ENCODE data around the gene SRGAP3. TPM values are rescaled to one million over a fixed set of nuclear protein-coding genes. Genes with fewer than 3 reads are reported as not detected.

Gene SRGAP3
- polyA plus RNA-seq, 5 donors = 20.3 to 22.3 (median 20.7) TPM

DNA sequence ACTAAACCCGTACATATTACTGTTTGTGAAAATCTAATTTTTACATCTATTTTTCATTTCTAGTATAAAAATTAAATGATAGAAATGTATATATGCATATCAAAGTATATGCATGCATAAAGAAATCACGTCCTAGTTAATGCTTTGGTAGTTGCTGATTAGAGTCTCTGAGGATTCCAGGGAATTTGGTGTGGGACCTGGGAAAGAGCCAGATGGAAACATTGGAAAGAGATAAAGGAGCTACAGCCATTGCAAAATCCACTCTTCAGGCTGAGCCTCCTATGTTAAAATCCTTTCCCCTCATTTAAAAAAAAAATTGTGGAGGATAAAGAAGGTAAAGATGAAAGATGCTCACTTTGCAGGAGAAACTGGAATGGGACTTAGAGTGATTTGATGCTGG is 134.1 kb downstream of the SRGAP3 start:
- DNase-seq = no peak

DNA sequence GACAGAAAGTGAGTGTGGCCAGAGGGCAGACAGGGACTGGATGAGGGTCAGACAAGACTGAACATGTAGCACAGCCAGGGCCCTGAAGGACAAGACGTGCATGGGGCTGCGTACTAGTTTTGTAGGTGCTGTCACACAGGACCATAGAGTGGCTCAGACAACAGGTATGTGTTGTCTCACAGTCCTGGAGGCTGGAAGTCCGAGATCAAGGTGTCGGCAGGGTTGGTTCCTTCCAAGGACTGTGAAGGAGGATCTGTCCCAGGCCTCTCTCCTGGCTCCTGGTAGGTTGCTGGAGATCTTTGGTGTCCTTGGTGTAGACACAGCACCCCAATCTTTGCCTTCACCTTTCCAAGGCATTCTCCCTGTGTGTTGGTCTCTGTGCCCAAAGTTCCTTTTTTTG is 136.4 kb downstream of the SRGAP3 start:
- no peak for DNase-seq

DNA sequence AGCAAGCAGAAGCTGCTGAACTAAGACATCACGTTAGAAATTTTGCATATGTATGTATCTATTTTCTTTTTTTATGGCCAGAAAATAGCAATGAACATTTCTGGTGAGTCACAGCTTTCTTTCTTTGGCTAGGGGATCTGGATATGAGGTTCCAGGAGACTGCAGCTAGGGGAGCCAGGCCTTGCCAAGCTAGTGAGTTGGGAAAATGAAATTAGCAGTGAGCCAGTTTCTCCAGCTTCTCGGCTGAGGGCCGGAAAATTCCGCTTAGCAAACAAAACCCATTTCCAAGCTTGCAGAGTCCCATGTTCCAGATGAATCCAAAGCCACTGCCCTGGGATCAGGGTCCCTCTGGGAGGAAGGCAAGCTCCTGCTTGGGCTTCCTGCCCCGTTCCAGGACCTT is 137.6 kb downstream of the SRGAP3 start:
- peak; percentile 55 to 75 for DNase-seq

DNA sequence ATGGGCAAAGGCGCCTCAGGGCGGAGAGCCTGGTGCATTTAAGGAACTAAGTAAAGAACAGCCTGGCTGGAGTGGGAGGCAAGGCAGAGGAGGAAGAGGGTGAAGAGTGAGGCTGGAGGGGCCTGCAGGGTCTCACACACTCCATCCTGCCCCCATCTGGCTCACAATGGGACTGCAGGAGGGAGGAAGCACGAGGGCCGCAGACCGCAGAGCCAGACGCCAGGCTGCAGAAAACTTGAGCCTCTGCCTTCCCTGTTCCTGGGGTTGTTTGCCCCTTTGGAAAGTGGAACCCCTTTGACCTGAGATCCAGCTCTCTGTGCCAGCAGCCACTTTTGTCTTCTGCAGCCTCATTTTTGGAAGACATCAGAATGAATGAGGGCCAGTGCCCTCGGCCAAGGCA is 138.0 kb downstream of the SRGAP3 start:
- no peak for DNase-seq

DNA sequence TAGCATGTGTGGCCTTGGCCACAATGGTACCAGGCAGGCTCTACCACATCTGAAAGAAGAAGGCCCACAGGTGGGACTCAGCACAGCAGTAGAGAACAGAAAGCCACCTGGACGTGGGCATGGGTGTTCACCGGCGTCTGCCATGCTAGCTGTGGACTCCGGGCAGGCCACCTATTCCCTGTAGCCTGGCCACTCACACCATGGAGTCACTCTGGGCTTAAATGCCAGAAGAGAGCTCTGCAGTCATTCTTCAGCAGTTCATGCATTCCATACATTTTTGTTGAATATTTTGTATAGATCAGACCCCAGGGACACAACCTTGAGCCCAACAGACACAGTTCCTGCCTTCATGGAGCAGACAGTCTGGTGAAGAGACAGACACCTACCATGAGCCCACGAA is 138.6 kb downstream of the SRGAP3 start:
- DNase-seq = no peak

DNA sequence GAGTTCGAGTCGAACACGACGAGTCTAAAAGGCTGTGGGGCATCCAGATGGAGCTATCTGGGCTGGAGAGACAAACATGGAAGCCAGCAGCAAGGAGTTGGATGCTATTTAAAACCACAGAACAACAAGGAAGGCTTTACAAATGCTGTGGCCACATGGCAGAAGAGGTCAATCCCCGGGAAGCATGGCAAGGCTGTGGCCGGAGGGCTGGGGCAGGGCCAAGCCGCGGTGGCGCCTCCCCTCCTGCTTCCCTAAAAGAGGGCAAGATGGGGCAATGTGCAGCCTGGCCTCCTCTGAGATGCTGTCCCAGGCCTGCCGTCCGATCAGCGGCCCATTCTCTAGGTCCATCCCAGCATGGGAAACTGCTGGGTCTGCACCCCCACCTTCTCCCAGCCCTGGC is 139.1 kb downstream of the SRGAP3 start:
- DNase-seq = no peak

DNA sequence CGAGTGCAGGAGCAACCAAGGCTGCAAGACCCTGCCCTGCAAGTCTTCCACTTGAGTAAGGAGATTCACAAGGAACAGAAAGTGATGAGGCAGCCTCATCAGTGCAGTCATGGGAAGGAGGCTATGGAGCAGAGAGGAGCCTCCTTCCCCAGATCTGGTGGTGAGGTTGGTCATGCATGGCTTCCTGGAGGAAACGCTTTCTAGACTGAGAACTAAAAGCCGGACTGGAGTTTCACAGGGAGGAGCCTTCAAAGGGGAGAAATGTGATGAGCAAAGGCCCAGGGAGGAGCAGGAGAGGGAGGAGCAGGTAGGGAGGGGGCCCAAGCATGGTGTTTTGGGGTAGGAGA is 139.9 kb downstream of the SRGAP3 start:
- no peak for DNase-seq

DNA sequence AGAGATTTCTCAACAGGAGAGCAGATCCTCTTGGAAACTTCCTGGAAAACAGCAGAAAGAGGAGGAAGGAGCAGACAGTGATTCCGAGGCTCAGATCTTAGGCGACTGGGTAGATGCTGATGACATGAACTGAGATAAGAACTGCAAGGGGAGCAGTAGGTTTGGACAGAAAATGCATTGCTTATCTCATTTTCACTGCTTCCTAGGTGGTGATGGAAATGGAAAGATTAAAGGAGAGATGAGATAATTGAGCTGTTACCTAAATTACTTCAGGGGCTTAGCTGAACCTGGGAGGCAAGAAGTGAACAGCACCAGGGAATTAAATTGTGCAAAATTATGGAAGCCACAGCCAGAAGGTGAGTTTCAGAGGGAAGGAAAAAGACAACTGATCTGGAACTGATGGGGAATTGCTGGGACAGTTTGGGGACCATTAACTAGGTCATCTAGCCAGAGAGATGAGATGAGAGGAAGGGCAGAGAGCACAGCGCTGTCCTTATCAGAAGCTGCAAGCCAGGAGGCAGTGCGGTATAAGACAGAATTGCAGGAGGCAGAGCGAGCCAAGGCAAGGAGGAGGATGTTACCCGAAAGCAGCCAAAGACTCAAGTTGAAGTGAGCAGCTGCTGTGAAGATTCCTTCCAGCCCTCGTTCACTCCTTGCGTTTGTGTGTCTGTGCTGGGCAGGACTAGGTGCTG is 140.4 kb downstream of the SRGAP3 start:
- no peak for DNase-seq

DNA sequence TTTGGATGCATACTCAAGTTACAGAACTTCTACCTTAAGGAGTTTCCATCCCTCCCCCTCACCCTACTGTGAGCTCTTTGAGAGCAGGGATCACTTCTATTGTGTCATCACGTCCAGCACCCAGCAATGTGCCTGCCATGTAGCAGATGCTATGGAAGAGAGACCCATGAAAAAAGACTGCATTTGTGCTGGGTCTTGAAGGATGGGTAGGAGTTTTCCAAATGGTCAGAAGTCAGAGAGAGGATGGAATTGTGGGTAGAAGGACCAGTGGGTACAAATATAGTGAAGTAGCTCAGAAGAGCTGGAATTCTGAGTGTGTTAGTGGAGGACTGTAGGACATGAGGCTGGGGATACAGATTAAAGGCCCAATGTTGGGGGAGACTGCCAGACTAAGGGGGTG is 141.7 kb downstream of the SRGAP3 start:
- no peak for DNase-seq

DNA sequence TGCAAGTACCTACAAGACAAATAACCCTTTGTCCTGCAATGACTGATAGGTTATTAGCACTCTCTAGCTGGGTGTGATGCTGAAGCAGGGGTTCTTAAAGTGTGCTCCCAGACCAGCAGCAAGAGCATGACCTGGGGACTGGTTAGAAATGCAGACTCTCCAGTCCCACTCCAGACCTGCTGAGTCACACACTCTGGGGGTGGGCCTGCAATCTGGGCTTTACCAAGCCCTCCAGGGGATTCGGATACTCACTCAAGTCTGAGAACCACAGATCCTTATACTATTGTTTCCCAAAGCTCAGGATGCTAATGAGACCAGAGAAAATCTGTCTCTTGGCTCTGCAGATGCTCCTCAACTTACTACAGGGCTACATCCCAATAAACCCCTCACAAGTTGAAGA is 144.0 kb downstream of the SRGAP3 start:
- DNase-seq = no peak

DNA sequence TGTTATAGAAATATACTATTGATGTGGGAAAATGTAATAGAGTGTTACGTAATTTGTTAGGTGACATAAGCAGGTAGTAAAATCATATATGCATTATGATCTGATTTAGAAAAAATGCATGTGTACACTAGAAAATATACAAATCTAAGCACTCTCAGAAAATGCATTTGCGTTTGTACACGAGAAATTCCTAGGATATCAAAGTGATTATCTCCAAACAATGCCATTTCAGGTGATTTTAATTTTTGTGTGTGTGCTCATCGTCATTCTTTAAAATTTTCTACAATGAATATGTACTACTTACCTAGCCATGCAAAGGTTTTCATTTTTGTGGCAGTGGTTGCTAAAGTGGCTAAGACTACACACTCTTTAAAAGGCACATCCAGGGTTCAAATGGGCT is 145.3 kb downstream of the SRGAP3 start:
- no peak for DNase-seq

DNA sequence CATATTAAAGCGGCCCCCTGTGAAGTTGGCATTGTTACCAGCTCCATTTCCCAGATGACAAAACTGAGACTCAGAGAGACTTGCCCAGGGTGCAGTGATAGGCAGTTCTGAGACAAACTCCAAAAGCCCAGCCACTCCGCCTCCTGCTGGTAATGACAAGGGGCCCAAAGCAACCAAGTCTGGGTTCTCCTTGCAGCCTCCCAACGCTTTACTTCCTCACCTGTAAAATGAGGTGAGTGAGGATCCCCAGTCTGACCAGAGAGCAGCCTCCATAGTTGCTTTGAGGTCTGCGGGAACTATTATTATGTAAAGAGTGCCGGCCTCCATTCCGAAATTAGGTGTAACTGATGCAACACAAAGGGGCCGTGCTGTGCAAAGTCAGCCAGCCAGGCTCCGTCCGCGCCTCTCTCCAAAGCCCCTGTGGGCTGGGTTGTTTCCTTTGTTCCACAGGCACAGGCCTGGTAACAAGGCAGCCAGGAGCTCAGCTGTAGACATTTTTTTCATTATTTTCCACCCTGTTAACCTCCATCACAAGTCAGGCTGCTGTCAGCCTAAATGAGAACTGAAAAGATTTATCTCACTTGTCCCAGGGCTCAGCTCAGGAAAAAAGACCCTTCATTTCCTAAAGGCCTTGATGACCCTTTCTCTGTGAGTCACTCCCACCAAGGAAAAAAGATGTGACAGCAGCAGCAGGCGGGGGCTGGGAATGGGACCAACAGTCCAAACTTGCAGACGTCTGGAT is 147.0 kb downstream of the SRGAP3 start:
- DNase-seq = peak; percentile 75

DNA sequence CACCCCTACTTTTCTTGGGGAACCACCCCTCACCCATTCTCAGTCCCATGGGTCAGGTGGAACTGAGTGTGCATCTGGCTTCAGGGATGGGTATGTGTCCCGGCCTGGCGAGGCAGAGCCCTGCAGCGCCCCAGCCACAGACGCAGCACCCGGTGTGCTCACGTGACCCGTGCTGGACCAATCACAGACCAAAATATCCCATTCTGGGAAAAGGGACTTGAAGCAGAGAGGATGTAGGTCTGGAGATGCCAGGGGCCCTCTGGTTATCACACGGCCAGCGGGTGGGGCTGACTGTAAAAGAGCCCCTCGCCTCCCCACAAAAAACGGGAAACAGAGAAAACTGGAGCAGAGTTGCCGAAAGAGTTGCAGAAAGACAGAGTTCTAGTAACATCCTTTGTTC is 148.2 kb downstream of the SRGAP3 start:
- no peak for DNase-seq

DNA sequence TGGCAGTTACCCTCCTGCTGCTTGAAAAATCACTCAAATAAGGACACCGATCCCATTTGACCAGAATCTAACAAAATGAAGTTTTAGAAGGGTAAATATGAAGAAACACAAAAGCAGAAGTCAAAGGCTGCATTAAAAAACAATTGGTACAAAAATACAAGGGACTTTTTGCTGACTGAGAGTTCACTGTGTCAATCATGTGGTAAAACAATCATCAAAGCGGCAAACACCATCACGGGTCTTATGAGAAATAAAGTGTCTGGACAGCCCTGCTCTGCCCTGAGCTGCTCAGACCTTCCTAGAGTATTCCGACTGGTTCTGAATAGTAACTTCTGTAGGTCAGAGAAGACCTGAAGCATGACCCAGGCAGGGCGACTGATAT is 148.9 kb downstream of the SRGAP3 start:
- no peak for DNase-seq

DNA sequence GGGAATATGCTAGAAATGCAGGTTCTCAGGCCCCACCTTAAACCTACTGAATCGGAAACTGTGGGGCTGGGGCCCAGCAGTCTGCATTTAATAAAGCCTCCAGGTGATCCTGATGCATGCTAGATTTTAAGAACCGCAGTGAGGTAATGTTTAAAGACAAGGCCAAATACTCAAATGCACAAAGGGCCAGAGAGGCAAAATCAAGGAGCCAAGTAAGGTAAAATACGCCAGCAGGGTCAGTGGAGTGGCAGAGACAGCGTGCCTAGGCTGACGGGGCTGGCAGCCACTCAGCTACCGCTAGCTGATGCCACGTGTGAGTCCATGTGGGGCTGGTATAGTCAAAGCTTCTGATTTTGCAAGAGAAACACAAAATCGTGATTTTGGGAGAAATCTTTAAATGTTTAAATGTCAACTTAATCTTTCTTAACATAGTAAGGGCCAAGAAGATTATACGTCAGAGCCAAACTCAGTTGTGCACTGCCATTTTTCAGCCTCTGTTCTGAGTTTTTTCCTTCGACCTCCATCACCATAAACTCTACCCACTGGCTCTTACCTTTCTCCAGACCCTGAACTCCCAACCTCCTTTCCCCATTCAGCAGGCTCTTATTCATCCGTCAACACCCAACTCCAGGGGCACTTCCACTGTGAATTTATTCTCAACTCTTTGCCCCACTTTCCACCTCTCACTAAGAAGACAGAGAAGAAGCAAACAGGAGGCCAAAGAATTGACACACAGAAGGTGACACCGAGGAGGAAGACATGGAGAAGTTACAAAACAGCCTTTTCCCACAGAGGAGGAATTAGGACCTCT is 149.5 kb downstream of the SRGAP3 start:
- no peak for DNase-seq

DNA sequence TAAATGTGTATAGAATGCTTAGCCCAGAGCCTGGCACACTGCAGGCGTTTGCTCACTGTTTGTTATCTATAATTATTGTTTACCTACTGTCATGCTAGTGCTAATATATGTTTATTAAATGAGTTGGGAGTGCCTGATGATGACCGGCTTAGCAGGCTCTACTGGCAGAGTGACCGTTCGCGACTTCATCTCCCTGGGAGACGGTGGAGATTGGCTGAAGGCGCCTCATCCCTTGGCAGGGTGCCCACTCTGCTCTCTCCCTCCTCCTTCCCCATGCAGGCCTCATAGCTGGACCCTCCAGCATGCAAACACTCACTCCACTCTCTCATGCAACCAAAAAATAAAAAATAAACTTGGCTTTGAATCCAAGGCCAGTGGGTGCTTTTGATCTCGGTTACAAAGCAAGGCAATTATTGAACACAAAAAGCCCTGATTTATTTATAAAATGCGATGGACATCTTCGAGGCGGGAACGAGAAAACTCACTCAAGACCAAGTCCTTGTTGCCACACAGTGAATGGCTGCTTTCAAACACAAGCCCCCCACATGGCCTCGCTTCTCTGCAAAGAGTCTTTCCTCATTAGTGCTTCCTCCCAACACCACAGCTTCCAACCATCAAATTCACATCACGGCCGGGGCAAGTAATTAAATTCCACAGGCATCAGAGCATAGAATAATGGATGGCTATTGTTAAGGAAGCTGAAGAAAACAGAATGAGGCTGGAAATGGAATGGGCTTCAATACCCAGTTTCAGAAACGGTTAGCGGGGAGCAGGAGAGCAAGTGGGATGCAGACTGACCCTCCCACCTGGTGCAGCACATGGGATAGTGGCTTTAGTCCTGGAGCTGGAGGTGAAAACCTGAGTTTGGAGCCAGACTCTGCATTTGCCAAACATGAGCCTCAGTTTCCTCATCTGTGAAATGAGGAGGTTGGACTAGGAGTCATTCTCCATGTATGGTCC is 150.4 kb downstream of the SRGAP3 start:
- peak; percentile 78 to 91 for DNase-seq

DNA sequence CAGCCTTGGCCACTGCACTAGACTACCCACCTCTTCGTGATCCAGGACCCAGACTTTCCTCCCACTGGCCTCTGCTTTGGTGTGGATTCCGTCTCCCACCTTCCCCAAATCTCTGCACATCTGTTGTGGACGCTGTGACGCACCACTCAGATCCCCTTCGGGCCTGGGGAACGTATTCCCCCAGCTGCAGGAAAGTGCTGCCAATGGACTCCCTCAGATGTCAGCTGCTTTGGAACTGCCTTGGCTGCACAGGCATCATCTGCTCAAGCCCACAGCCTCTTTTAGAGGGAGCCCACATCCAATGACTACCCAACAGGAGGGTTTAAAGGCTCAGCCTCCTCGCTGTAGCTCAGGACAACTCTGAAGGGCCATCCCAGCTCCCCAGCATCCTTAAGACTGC is 152.0 kb downstream of the SRGAP3 start:
- DNase-seq = no peak

DNA sequence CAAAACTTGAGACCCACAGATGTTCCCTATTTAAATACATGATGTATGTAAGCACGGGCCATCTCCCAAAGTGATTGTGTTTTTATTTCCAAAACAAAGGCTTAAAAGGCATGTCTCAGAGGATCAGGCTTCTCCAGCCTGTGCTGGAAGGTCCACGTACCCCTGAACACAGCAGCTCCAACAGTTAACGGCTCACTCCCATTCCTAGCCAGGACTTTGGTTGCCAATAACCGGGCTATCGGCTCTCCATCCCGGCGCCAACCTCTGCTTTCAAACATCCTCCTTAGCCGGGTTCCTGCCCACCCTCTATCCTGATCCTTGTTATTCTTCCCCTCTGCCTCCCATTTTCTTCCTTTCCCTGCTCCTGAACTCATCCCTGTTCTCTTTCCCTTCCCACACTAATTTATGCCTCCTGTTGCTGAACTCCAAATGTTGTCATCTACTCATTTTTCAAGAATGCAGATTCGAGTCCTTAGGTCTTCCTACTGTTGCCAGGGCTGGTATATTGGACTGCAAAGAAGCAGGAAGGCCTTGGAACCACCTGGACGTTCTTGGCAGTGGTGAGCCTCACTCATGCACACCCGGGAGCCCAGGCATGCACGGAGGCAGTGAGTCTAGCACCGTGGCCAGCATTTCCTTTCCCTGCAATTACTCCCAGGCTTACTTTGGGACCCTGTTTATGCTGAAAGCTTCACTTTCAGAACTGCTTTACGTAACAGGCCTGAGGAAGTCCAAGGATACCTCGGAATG is 157.8 kb downstream of the SRGAP3 start:
- no peak for DNase-seq

DNA sequence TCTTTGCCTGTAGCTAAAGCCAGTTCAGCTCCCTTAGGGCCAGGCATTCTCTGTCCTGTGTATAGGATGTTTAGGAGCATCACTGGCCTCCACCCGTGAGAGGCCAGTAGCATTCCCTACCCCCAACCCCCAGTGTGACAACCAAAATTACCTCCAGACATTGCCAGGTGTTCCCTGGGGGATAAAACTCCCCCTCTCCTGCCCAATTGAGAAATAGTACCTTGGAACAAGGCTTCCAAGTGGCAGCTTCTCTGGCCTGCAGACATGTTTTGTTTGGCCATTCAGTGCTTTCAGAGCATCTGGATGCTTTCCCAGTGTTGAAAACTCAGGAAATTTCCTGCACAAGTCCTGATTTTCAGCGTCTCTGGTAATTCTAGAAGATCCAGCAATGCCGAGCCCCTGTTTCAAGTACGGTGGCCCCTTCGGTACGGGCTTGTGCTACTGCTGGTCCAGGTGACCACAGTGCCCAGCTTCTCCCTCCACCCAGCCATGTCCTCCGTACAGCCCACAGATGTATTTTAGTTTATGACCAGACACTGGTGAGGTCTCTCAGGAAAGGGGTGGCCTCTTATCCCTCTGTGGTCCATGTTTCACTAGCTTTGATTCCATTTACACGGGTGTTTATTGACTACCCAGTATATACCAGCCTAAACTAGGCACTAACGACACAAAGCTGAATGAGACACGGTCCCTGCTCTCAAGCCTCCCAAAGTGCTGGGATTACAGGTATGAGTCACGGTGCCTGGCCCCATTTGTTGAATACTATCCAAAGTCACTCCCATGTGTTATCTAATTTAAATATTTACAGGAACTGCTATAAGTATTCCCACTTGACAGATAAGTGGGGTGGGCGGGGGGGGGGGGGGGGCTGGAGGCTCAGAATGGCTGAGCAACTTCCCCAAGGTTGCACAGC is 160.7 kb downstream of the SRGAP3 start:
- peak in 1 of 2 donors; percentile 54 for DNase-seq
